ENCODE data around the gene CADPS2.

CADPS2 gene

GRCh38 chr7:122544463-122544862 is 341.8 kb downstream of the CADPS2 start:
- TF ChIP-seq CTCF (IDR thresholded peaks at IDR 0.05; ENCODE audit: low read length, missing control alignments) = no peak
- no peak for DNase-seq (ENCODE audit: low read depth)
- no peak overlapping the region for H3K4me3 ChIP-seq (replicated peaks; ENCODE audit: low read depth, low read length)

- TF ChIP-seq CTCF (IDR thresholded peaks at IDR 0.05; ENCODE audit: low read length, missing control alignments) = no peak
- no peak overlapping the region for H3K4me3 ChIP-seq (replicated peaks; ENCODE audit: low read depth, low read length)
- no peak for DNase-seq (ENCODE audit: low read depth)
These were observed 342.4 kb downstream of the CADPS2 start for GRCh38 chr7:122543891-122544290.

- no peak for DNase-seq (ENCODE audit: low read depth)
- TF ChIP-seq CTCF (IDR thresholded peaks at IDR 0.05; ENCODE audit: low read length, missing control alignments) = no peak
- H3K4me3 ChIP-seq (replicated peaks; ENCODE audit: low read depth, low read length) = no peak overlapping the region
These were observed 343.1 kb downstream of the CADPS2 start for GRCh38 chr7:122543166-122543565.

- TF ChIP-seq CTCF (IDR thresholded peaks at IDR 0.05; ENCODE audit: low read length, missing control alignments) = no peak
- no peak overlapping the region for H3K4me3 ChIP-seq (replicated peaks; ENCODE audit: low read depth, low read length)
- DNase-seq (ENCODE audit: low read depth) = no peak
These were observed 351.2 kb downstream of the CADPS2 start for GRCh38 chr7:122535086-122535485.

- no peak overlapping the region for H3K4me3 ChIP-seq (replicated peaks; ENCODE audit: low read depth, low read length)
- DNase-seq (ENCODE audit: low read depth) = peak; percentile 45
- peak; percentile 32 for TF ChIP-seq CTCF (IDR thresholded peaks at IDR 0.05; ENCODE audit: low read length, missing control alignments)
These were observed 353.6 kb downstream of the CADPS2 start for GRCh38 chr7:122532406-122533269.

- no peak overlapping the region for H3K4me3 ChIP-seq (replicated peaks; ENCODE audit: low read depth, low read length)
- DNase-seq (ENCODE audit: low read depth) = peak; percentile 71
- peak; percentile 46 for TF ChIP-seq CTCF (IDR thresholded peaks at IDR 0.05; ENCODE audit: low read length, missing control alignments)
These were observed 357.3 kb downstream of the CADPS2 start for GRCh38 chr7:122528879-122529481.

Measured in fibroblast of pulmonary artery (primary cell).